H9 (cell line): ENCODE measurements around the gene LRRC74B. TPM values are rescaled to one million over a fixed set of nuclear protein-coding genes. Genes with fewer than 3 reads are reported as not detected.
"Not testable (repeated sequence)": the region's sequence is repeated elsewhere in the genome, so short reads cannot be mapped to it uniquely, and the experiment has no call there.

Experiments
- DNase-seq: peaks from one replicate; pipeline ENCODE4 v3.0.0-alpha.2; 2017
- H2AFZ ChIP-seq: one replicate; pipeline ENCODE4 v1.6.1; 2013; ENCODE audit warnings: mild to moderate bottlenecking, low read length, control low read depth, moderate library complexity
- H2AK5ac ChIP-seq: 2 replicates; pipeline ENCODE4 v1.6.1; 2013; ENCODE audit warnings: low read length, control low read depth, mixed read lengths; ENCODE audit not compliant: insufficient read length
- H2BK120ac ChIP-seq: one replicate; pipeline ENCODE4 v1.6.1; 2013; ENCODE audit warnings: low read depth, mild to moderate bottlenecking, low read length, control low read depth, inconsistent platforms; ENCODE audit not compliant: poor library complexity, severe bottlenecking
- H2BK12ac ChIP-seq: 2 replicates; pipeline ENCODE4 v1.6.1; 2013; ENCODE audit warnings: low read length, control low read depth, mixed read lengths, low read depth; ENCODE audit not compliant: insufficient read length
- H2BK15ac ChIP-seq: 2 replicates; pipeline ENCODE4 v1.6.1; 2013; ENCODE audit warnings: low read depth, low read length, control low read depth
- H2BK20ac ChIP-seq: one replicate; pipeline ENCODE4 v1.6.1; 2013; ENCODE audit warnings: low read depth, mild to moderate bottlenecking, low read length, control low read depth, inconsistent platforms; ENCODE audit not compliant: poor library complexity, severe bottlenecking
- H2BK5ac ChIP-seq: 2 replicates; pipeline ENCODE4 v1.6.1; 2013; ENCODE audit warnings: low read length, control low read depth, mixed read lengths; ENCODE audit not compliant: insufficient read length
- H3K14ac ChIP-seq: 2 replicates; pipeline ENCODE4 v1.6.1; 2013; ENCODE audit warnings: low read length, control low read depth; ENCODE audit not compliant: insufficient read depth
- H3K18ac ChIP-seq: 2 replicates; pipeline ENCODE4 v1.6.1; 2013; ENCODE audit warnings: low read depth, mild to moderate bottlenecking, mixed read lengths, low read length, control low read depth; ENCODE audit not compliant: insufficient read length
- H3K23ac ChIP-seq: 2 replicates; pipeline ENCODE4 v1.6.1; 2013; ENCODE audit warnings: low read length, control low read depth, mixed read lengths, low read depth; ENCODE audit not compliant: insufficient read length
- H3K23me2 ChIP-seq: 2 replicates; pipeline ENCODE4 v1.6.1; 2013; ENCODE audit warnings: low read depth, mild to moderate bottlenecking, mixed read lengths, low read length, control low read depth; ENCODE audit not compliant: insufficient read length, poor library complexity, severe bottlenecking
- H3K27ac ChIP-seq: 2 replicates; pipeline ENCODE4 v1.5.1; 2013; ENCODE audit warnings: low read length, control low read depth, mixed read lengths, low read depth; ENCODE audit not compliant: insufficient read length
- H3K27me3 ChIP-seq: 2 replicates; pipeline ENCODE4 v1.6.1; 2013; ENCODE audit warnings: low read length, control low read depth, inconsistent platforms; ENCODE audit not compliant: insufficient read depth
- H3K4ac ChIP-seq: 2 replicates; pipeline ENCODE4 v1.6.1; 2013; ENCODE audit warnings: low read depth, mild to moderate bottlenecking, control low read depth, inconsistent platforms, low read length, moderate library complexity
- H3K4me1 ChIP-seq: 2 replicates; pipeline ENCODE4 v1.6.1; 2013; ENCODE audit warnings: low read length, control low read depth, inconsistent platforms; ENCODE audit not compliant: insufficient read depth
- H3K4me2 ChIP-seq: 2 replicates; pipeline ENCODE4 v1.6.1; 2013; ENCODE audit warnings: low read length, control low read depth, mixed read lengths; ENCODE audit not compliant: insufficient read length, insufficient read depth
- H3K56ac ChIP-seq: 2 replicates; pipeline ENCODE4 v1.6.1; 2013; ENCODE audit warnings: low read depth, mild to moderate bottlenecking, mixed read lengths, low read length, control low read depth; ENCODE audit not compliant: insufficient read length
- H3K79me1 ChIP-seq: 2 replicates; pipeline ENCODE4 v1.6.1; 2013; ENCODE audit warnings: low read depth, mild to moderate bottlenecking, moderate library complexity, low read length, control low read depth, inconsistent platforms; ENCODE audit not compliant: insufficient read depth, poor library complexity, severe bottlenecking
- H3K79me2 ChIP-seq: 2 replicates; pipeline ENCODE4 v1.6.1; 2013; ENCODE audit warnings: low read length, control low read depth, inconsistent platforms; ENCODE audit not compliant: insufficient read depth
- H3K9ac ChIP-seq: 2 replicates; pipeline ENCODE4 v1.6.1; 2013; ENCODE audit warnings: low read length, control low read depth, mixed read lengths; ENCODE audit not compliant: insufficient read length; ENCODE audit errors: extremely low read depth
- H3K9me3 ChIP-seq: one replicate; pipeline ENCODE4 v1.6.1; 2013; ENCODE audit warnings: low read depth, low read length, inconsistent platforms; ENCODE audit not compliant: control insufficient read depth
- H3T11ph ChIP-seq: one replicate; pipeline ENCODE4 v1.6.1; 2013; ENCODE audit warnings: mild to moderate bottlenecking, low read length, control low read depth, inconsistent platforms
- H4K20me1 ChIP-seq: one replicate; pipeline ENCODE4 v1.6.1; 2013; ENCODE audit not compliant: control insufficient read depth, insufficient read length, insufficient read depth
- H4K5ac ChIP-seq: 2 replicates; pipeline ENCODE4 v1.6.1; 2013; ENCODE audit warnings: low read depth, mild to moderate bottlenecking, mixed read lengths, low read length, control low read depth; ENCODE audit not compliant: insufficient read length
- H4K8ac ChIP-seq: replicated peaks from 2 replicates; pipeline ENCODE4 v1.6.1; 2013; ENCODE audit warnings: low read length, control low read depth, mixed read lengths, low read depth; ENCODE audit not compliant: insufficient read length
- H4K91ac ChIP-seq: 2 replicates; pipeline ENCODE4 v1.6.1; 2013; ENCODE audit warnings: low read depth, mild to moderate bottlenecking, moderate library complexity, mixed read lengths, low read length, control low read depth; ENCODE audit not compliant: insufficient read length
- H3K27ac Mint-ChIP-seq, 3 experiments: 2 replicates in 2 of 3; 3 replicates in 1 of 3; pipeline ENCODE4 v1.8.0; 2020 to 2021; ENCODE audit warnings: mixed read lengths in 3 of 3, mild to moderate bottlenecking in 1 of 3, moderate library complexity in 1 of 3
- H3K27me3 Mint-ChIP-seq: 2 replicates; pipeline ENCODE4 v1.8.0; 2021; ENCODE audit warnings: low read depth, mild to moderate bottlenecking, moderate library complexity, mixed read lengths
- H3K36me3 Mint-ChIP-seq, 3 experiments: 2 replicates in 2 of 3; 3 replicates in 1 of 3; pipeline ENCODE4 v1.8.0; 2020 to 2021; ENCODE audit warnings: low read depth in 3 of 3, mixed read lengths in 3 of 3; ENCODE audit not compliant: insufficient read depth in 1 of 3
- H3K4me1 Mint-ChIP-seq, 2 experiments: 2 replicates each; pipeline ENCODE4 v1.8.0; 2020; ENCODE audit warnings: mixed read lengths in 2 of 2
- H3K4me3 Mint-ChIP-seq, 2 experiments: 2 replicates in 1 of 2; 3 replicates in 1 of 2; pipeline ENCODE4 v1.8.0; 2020 to 2021; ENCODE audit warnings: mild to moderate bottlenecking in 2 of 2, mixed read lengths in 2 of 2, moderate library complexity in 1 of 2
- H3K9me3 Mint-ChIP-seq, 2 experiments: 2 replicates in 1 of 2; 3 replicates in 1 of 2; pipeline ENCODE4 v1.8.0; 2020; ENCODE audit warnings: mild to moderate bottlenecking in 2 of 2, mixed read lengths in 2 of 2, moderate library complexity in 1 of 2
- WGBS: extraction: QIAGEN DNeasy Blood & Tissue Kit; methylation state at CpG from one replicate; pipeline ENCODE4 v1.1.7; 2013; ENCODE audit warnings: missing lambda C conversion rate, low lambda C conversion rate, mixed read lengths; ENCODE audit not compliant: insufficient read length; ENCODE audit errors: extremely low coverage; 5-methylcytosine and 5-hydroxymethylcytosine counted together
- total RNA-seq: library from RNA; stranded (reverse); gene quantifications from 2 replicates; pipeline ENCODE4 v1.2.1, GENCODE V29; 2021
- TF ChIP-seq, protein P1 (sequence below): fragments of 200-600 bp; sonication (generic); conservative IDR thresholded peaks from 3 replicates; pipeline ENCODE4 v1.8.0; 2021; ENCODE audit warnings: antibody characterized with exemption, mild to moderate bottlenecking

Gene LRRC74B
- total RNA-seq, 1 experiment from 2014 or later, result not detected

DNA sequence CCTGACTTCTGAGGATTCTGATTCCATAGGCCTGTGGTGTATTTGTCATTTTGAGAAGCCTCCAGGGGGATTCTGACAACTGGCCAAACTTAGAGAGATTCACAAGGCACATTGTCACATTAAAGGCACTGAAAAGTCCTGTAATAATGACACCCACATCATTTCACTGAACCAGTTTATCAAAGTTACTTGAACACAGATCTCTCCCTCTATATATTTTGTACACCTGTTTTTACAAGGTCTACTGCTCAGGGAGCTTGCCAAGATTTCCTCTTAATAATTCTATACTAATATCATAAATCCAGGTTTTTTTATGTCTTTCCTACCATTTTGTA lies 50.0 kb downstream of the LRRC74B start:
- Histone ChIP-seq H3K4me1 (no peaks in the 10 kb centered on the region), H3K56ac (no peak overlapping the region), H3K9me3 (no peaks in the 10 kb centered on the region), H3K79me2 (no peaks in the 10 kb centered on the region), H3K4ac (no peak overlapping the region), H2BK5ac (no peak overlapping the region), H2BK15ac (no peak overlapping the region), H3K4me2 (no peak overlapping the region), H3K27ac (no peak overlapping the region), H3K14ac (no peak overlapping the region), H4K20me1 (no peaks in the 10 kb centered on the region), H3K27me3 (no peaks in the 10 kb centered on the region), H3K23ac (no peak overlapping the region), H2BK20ac (no peak overlapping the region), H3K23me2 (no peaks in the 10 kb centered on the region), H2BK12ac (no peak overlapping the region), H2AFZ (no peak overlapping the region), H3T11ph (no peak overlapping the region), H3K79me1 (no peaks in the 10 kb centered on the region), H4K8ac (no peak overlapping the region), H2BK120ac (no peak overlapping the region), H3K9ac (no peak overlapping the region), H4K5ac (no peak overlapping the region), H2AK5ac (no peak overlapping the region), H4K91ac (no peak overlapping the region), H3K18ac (no peak overlapping the region)
- DNase-seq, result no peak
- H3K36me3 Mint-ChIP-seq, result no peaks in the 10 kb centered on the region
- H3K4me3 Mint-ChIP-seq, result no peak overlapping the region
- no peaks in the 10 kb centered on the region for H3K9me3 Mint-ChIP-seq
- TF ChIP-seq, protein P1, sequence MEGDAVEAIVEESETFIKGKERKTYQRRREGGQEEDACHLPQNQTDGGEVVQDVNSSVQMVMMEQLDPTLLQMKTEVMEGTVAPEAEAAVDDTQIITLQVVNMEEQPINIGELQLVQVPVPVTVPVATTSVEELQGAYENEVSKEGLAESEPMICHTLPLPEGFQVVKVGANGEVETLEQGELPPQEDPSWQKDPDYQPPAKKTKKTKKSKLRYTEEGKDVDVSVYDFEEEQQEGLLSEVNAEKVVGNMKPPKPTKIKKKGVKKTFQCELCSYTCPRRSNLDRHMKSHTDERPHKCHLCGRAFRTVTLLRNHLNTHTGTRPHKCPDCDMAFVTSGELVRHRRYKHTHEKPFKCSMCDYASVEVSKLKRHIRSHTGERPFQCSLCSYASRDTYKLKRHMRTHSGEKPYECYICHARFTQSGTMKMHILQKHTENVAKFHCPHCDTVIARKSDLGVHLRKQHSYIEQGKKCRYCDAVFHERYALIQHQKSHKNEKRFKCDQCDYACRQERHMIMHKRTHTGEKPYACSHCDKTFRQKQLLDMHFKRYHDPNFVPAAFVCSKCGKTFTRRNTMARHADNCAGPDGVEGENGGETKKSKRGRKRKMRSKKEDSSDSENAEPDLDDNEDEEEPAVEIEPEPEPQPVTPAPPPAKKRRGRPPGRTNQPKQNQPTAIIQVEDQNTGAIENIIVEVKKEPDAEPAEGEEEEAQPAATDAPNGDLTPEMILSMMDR, result no peak
- H3K27me3 Mint-ChIP-seq, result peaks cover 13% of the 10 kb centered on the region
- no peak overlapping the region for H3K27ac Mint-ChIP-seq
- peaks cover 0 to 3% of the 10 kb centered on the region in 2 experiments; a peak in 1 of 4 replicates for H3K4me1 Mint-ChIP-seq

DNA sequence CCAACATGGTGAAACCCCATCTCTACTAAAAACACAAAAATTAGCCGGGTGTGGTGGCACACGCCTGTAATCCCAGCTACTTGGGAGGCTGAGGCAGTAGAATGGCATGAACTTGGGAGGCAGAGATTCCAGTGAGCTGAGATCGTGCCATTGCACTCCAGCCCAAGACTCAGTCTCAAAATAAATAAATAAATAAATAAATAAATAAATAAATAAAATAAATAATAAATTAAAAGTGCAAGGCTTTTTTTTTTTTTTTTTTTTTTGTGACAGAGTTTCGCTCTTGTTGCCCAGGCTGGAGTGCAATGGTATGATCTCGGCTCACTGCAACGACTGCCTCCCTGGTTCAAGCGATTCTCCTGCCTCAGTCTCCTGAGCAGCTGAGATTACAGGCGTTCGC lies 51.1 kb downstream of the LRRC74B start:
- not testable (repeated sequence) for H3K14ac ChIP-seq, H3T11ph ChIP-seq, H4K20me1 ChIP-seq, H2AK5ac ChIP-seq, H3K27ac Mint-ChIP-seq, DNase-seq, H2BK15ac ChIP-seq, H3K9ac ChIP-seq, H3K79me2 ChIP-seq, H2BK120ac ChIP-seq, H3K56ac ChIP-seq, H3K4ac ChIP-seq, H2BK5ac ChIP-seq, H3K18ac ChIP-seq, H3K4me1 Mint-ChIP-seq, H3K9me3 Mint-ChIP-seq, H3K27me3 ChIP-seq, H3K79me1 ChIP-seq, H3K23ac ChIP-seq, H4K5ac ChIP-seq, H4K91ac ChIP-seq, H3K36me3 Mint-ChIP-seq, H2AFZ ChIP-seq, H3K23me2 ChIP-seq, H3K4me3 Mint-ChIP-seq, H2BK12ac ChIP-seq, H3K4me1 ChIP-seq, H3K27ac ChIP-seq, H4K8ac ChIP-seq, H3K9me3 ChIP-seq, H3K4me2 ChIP-seq, H2BK20ac ChIP-seq
- WGBS, result no CpG with 5 or more reads among the region's 9 CpGs
- H3K27me3 Mint-ChIP-seq, result peaks cover 24% of the 10 kb centered on the region
